OCI-LY7 (cell line): ENCODE data around the gene DNAJC25. TPM values are rescaled to one million over a fixed set of nuclear protein-coding genes. Genes with fewer than 3 reads are reported as not detected.

Experiments
- BruUV-seq: library from RNA; stranded (reverse); fragments of 400-500 nt; replicated peaks from 2 replicates; lab custom pipeline; 2021; lab: Mats Ljungman, UMichigan
- CTCF ChIA-PET: fragments of 300-600 bp; sonication (Branson Sonifier 250); formaldehyde crosslinking; loops from one replicate; lab custom pipeline; 2022; ENCODE audit warnings: antibody characterized with exemption; ENCODE audit not compliant: unreplicated experiment; lab: Charles Lee
- POLR2A ChIA-PET: fragments of 300-600 bp; sonication (Branson Sonifier 250); formaldehyde crosslinking; loops from one replicate; lab custom pipeline; 2022; ENCODE audit warnings: antibody characterized with exemption; lab: Charles Lee
- DNase-seq: peaks from one replicate; pipeline ENCODE4 v3.0.0-alpha.2; 2015; ENCODE audit warnings: low spot score
- H2AFZ ChIP-seq: fragments of 200-600 bp; sonication (generic), shearing (Covaris generic); 2 replicates; pipeline ENCODE4 v1.6.1; 2014; ENCODE audit warnings: mild to moderate bottlenecking, antibody characterized with exemption, low read length, moderate library complexity
- H3K27ac ChIP-seq: fragments of 200-600 bp; sonication (generic); 2 replicates; pipeline ENCODE4 v1.5.1; 2014; ENCODE audit warnings: mixed run types, low read depth, mild to moderate bottlenecking, moderate library complexity, low read length, inconsistent platforms; ENCODE audit not compliant: poor library complexity, severe bottlenecking
- H3K36me3 ChIP-seq: fragments of 200-600 bp; sonication (generic); 2 replicates; pipeline ENCODE4 v1.6.1; 2014; ENCODE audit warnings: mild to moderate bottlenecking, antibody characterized with exemption, low read length, moderate library complexity, mixed read lengths; ENCODE audit not compliant: insufficient read depth
- H3K4me1 ChIP-seq: fragments of 200-600 bp; sonication (generic); 2 replicates; pipeline ENCODE4 v1.5.1; 2014; ENCODE audit warnings: mild to moderate bottlenecking, low read length; ENCODE audit not compliant: insufficient read depth, poor library complexity, severe bottlenecking
- H3K4me2 ChIP-seq: fragments of 200-600 bp; sonication (generic); 2 replicates; pipeline ENCODE4 v1.6.1; 2014; ENCODE audit warnings: mild to moderate bottlenecking, low read length
- H3K4me3 ChIP-seq: fragments of 200-600 bp; sonication (generic); 2 replicates; pipeline ENCODE4 v1.5.1; 2014; ENCODE audit warnings: mild to moderate bottlenecking, low read depth, low read length; ENCODE audit not compliant: poor library complexity, severe bottlenecking
- H3K79me2 ChIP-seq: fragments of 200-600 bp; sonication (generic); 2 replicates; pipeline ENCODE4 v1.6.1; 2016; ENCODE audit warnings: low read depth, mild to moderate bottlenecking, low read length, moderate library complexity, mixed read lengths; ENCODE audit not compliant: insufficient read depth
- H3K9me2 ChIP-seq: fragments of 200-600 bp; sonication (generic); 2 replicates; pipeline ENCODE4 v1.6.1; 2016; ENCODE audit warnings: mild to moderate bottlenecking, low read length, mixed read lengths; ENCODE audit not compliant: insufficient read depth
- H3K9me3 ChIP-seq: fragments of 200-600 bp; sonication (generic); 2 replicates; pipeline ENCODE4 v1.6.1; 2014; ENCODE audit warnings: mild to moderate bottlenecking, mixed run types, low read length, mixed read lengths
- H4K20me1 ChIP-seq: fragments of 200-600 bp; sonication (generic); 2 replicates; pipeline ENCODE4 v1.6.1; 2014; ENCODE audit warnings: mild to moderate bottlenecking, antibody characterized with exemption, low read length, moderate library complexity, mixed read lengths; ENCODE audit not compliant: insufficient read depth
- CTCF ChIP-seq: fragments of 200-600 bp; sonication (generic); conservative IDR thresholded peaks from 2 replicates; pipeline ENCODE4 v1.5.1; 2014; ENCODE audit warnings: mild to moderate bottlenecking, antibody characterized with exemption, low read length, moderate library complexity, mixed read lengths
- EZH2phosphoT487 ChIP-seq: fragments of 200-600 bp; sonication (generic); IDR thresholded peaks from 2 replicates; pipeline ENCODE4 v1.6.1; 2018; ENCODE audit warnings: low read depth, borderline replicate concordance, mild to moderate bottlenecking, mixed run types, antibody characterized with exemption, low read length, moderate library complexity, mixed read lengths
- intact Hi-C: fragments of 100-400 bp; cut with micrococcal nuclease; formaldehyde crosslinking; loops from one replicate; pipeline ENCODE4 v1.10.0; 2022; ENCODE audit not compliant: unreplicated experiment
- total RNA-seq, 2 experiments: library from RNA; depleted of rRNA in 1 of 2; stranded (reverse); fragments of >200 nt in 1 of 2; shearing (Covaris generic) in 1 of 2; gene quantifications; 2 replicates each; pipeline ENCODE4 v1.2.3, GENCODE V29; 2014 to 2022

The DNAJC25 gene
- total RNA-seq, 2 experiments from 2014 or later: 5.8 to 7.0 TPM

DNA sequence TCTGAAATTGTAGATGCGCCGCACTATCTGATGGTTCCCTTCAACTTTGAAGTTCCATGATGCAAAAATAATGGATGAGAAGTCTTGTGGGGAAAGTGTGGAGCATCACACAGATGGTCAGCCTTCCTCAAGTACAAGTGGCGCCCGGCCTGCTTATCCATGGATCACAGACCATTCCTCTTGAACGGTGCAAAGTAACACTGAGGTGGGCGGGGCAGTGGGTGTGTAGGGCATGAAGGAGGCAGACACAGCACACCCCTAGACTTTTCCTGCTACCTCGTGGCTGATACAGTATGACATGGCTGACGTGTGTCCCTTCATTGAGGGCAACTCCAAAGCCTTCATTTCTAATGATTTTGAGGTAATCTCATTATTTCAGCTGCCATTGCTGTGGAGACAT, 27.8 kb downstream of the DNAJC25 start:
- no peak for DNase-seq
- no peak overlapping the region for H3K4me3 ChIP-seq
- no TSS peak for BruUV-seq
- H3K4me2 ChIP-seq: no peak overlapping the region
- H2AFZ ChIP-seq: no peak overlapping the region
- TF ChIP-seq EZH2phosphoT487 (no peak), CTCF (no peak)
- H3K9me2 ChIP-seq: no peaks in the 10 kb centered on the region
- intact Hi-C loops: no loop called here
- CTCF ChIA-PET: no interaction called here
- no peaks in the 10 kb centered on the region for H3K79me2 ChIP-seq
- H3K27ac ChIP-seq: no peak overlapping the region
- H4K20me1 ChIP-seq: no peaks in the 10 kb centered on the region
- POLR2A ChIA-PET: no interaction called here
- peaks cover 12% of the 10 kb centered on the region for H3K36me3 ChIP-seq
- H3K9me3 ChIP-seq: no peaks in the 10 kb centered on the region
- H3K4me1 ChIP-seq: peaks cover 20% of the 10 kb centered on the region

GRCh38 chr9:111659691-111660090, 28.6 kb downstream of the DNAJC25 start:
- DNase-seq: no peak
- POLR2A ChIA-PET: interaction anchor here (0.9 kb wide), 1 partner anchor 324 kb away, joined by 4 read pairs; no protein-coding TSS in a partner anchor

More at GRCh38 chr9:111659691-111660090, 28.6 kb downstream of the DNAJC25 start:
- peaks cover 5% of the 10 kb centered on the region; the same call in 1 of the 2 replicates for H3K36me3 ChIP-seq
- no peak overlapping the region for H2AFZ ChIP-seq
- no peaks in the 10 kb centered on the region for H3K9me2 ChIP-seq
- peaks cover 20% of the 10 kb centered on the region for H3K4me1 ChIP-seq
- H3K4me3 ChIP-seq: no peak overlapping the region
- CTCF ChIA-PET: no interaction called here
- H3K27ac ChIP-seq: no peak overlapping the region
- no peak for TF ChIP-seq CTCF
- no peak for TF ChIP-seq EZH2phosphoT487
- intact Hi-C loops: no loop called here
- H4K20me1 ChIP-seq: no peaks in the 10 kb centered on the region
- no peak overlapping the region for H3K4me2 ChIP-seq
- no TSS peak for BruUV-seq
- H3K9me3 ChIP-seq: no peaks in the 10 kb centered on the region
- no peaks in the 10 kb centered on the region for H3K79me2 ChIP-seq
